ENCODE measurements around the gene PRDM2.

PRDM2 gene

DNA sequence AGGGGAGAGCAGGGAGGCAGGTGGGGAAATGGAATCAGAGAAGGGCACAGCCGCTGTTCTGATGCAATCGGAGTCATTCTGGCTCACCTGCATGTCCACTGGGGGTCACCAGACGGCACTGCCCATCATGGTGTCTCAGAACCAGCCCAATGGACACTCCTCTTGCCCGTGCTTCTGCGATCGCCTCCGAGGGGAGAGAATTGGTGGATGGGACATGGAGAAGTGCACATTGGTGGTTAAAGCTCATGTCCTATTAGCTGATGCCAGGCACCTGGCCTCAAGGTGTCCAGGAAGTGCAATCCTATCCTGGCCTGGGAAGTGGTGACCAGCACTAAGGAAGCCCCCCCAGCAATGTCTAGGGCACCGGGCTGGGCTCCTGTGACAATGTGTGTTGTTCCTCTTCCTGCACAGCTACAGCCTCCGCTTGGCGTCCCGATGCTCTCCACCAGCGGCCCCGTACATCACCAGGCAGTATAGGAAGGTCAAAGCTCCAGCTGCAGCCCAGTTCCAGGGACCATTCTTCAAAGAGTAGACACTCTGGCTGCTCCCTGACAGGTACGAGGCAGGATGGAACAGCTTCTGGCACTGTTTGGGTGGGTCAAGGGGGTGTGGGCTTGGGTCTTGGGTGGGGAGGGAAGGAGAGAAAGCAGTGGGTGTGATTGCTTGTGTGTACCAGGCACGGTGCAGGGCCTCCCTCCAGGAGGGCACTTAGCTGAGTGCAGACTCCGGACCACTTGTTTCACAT, 116.2 kb downstream of the PRDM2 start:
- DNase-seq (ENCODE audit: low spot score) = no peak

DNA sequence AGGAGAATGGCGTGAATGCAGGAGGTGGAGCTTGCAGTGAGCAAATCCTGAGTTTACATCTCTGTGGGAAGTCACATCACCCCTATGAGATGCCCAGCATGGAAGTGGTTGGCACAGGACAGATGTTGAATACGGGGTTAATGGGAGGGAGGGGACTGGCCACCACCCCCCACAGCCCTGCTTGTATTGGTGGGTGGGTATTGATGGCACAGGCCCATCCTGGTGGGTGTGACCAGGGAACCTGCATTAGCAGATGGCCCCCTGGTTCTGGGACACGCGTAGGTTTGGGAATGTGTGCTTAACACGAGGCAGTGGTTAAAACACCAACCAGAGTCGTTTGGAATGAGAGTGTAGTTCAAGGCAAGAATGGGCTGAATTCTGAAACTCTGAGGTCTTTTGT, 117.9 kb downstream of the PRDM2 start:
- no peak for DNase-seq (ENCODE audit: low spot score)

DNA sequence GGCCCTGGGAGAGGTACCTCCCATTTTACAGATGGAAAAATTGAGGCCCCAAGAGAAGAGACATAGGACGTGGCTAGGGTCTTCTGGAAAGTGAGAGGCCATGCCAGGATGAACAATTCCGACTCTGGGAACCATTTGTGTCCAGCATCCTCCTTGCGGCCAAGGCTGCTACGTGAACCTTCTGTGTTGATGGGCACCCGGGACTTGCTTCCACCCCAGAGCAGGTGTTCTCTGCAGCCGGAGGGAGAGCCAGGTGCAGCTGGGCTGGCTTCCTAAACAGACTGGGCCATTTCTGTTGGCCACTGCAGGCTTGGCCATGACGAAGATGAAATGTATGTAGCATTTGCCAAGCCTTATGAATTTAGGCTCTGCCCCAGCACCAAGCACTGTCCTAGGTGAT, 118.9 kb downstream of the PRDM2 start:
- no peak for DNase-seq (ENCODE audit: low spot score)

- no peak for DNase-seq (ENCODE audit: low spot score)
These were observed 119.7 kb downstream of the PRDM2 start for GRCh38 chr1:13819642-13820041.

- DNase-seq (ENCODE audit: low spot score) = no peak
These were observed 120.1 kb downstream of the PRDM2 start for GRCh38 chr1:13820055-13820454.

DNA sequence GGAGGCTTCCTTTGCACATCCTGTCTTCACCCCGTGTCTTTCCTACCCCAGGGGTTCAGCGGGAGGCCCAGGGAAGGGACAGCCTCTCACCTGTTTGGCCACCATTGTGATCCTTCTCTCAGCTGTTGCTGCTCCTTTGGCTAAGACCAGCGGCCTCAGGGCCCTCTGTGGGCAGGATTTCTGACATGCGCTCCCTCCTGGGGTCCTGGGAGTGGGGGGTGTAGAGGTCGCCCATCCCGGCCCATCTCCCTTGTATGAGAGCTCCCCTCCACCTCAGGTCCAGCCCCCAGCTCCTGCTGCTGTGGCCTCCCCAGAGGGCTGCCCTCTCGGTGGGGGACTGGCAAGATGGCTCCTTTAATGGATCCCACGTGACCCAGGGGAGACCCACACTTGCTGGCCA, 120.5 kb downstream of the PRDM2 start:
- no peak for DNase-seq (ENCODE audit: low spot score)

DNA sequence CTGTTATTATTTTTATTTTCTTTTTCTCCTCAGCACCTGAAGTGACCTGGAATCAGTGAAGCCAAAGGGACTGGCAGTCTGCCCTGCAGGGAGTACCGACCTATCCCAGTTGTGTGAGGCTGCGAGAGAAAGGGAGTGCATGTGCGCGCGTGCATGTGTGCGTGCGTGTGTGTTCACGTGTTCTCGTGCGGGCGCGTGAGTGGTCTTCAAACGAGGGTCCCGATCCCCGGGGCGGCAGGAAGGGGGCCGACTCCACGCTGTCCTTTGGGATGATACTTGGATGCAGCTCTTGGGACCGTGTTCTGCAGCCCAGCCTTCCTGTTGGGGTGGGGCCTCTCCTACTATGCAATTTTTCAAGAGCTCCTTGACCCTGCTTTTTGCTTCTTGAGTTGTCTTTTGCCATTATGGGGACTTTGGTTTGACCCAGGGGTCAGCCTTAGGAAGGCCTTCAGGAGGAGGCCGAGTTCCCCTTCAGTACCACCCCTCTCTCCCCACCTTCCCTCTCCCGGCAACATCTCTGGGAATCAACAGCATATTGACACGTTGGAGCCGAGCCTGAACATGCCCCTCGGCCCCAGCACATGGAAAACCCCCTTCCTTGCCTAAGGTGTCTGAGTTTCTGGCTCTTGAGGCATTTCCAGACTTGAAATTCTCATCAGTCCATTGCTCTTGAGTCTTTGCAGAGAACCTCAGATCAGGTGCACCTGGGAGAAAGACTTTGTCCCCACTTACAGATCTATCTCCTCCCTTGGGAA, 123.3 kb downstream of the PRDM2 start:
- DNase-seq (ENCODE audit: low spot score) = no peak

GRCh38 chr1:13823936-13824335, 123.9 kb downstream of the PRDM2 start:
- DNase-seq (ENCODE audit: low spot score) = no peak

GRCh38 chr1:13824626-13825025, 124.6 kb downstream of the PRDM2 start:
- DNase-seq (ENCODE audit: low spot score) = no peak

DNA sequence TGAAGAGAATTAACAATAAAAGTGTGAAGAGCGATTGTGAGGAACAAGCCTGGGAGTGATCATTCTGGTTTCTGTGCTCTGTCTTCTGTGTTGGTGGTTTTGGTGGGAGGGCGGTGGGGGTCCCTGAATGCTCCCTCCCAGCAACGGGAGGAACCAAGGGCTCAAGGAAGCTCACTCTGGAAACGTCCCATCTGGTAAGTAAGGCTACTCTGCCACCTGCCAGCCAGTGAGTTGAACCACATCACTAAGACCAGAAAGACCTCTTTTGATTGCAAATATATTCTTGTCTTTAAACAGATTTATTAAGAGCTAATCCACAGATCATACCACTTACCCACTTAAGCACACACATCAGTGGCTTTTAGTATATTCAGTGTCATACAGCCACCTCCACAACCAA, 125.0 kb downstream of the PRDM2 start:
- DNase-seq (ENCODE audit: low spot score) = no peak

- DNase-seq (ENCODE audit: low spot score) = no peak
These were observed 126.0 kb downstream of the PRDM2 start for GRCh38 chr1:13826009-13826408.

GRCh38 chr1:13826591-13826990, 126.6 kb downstream of the PRDM2 start:
- no peak for DNase-seq (ENCODE audit: low spot score)

DNA sequence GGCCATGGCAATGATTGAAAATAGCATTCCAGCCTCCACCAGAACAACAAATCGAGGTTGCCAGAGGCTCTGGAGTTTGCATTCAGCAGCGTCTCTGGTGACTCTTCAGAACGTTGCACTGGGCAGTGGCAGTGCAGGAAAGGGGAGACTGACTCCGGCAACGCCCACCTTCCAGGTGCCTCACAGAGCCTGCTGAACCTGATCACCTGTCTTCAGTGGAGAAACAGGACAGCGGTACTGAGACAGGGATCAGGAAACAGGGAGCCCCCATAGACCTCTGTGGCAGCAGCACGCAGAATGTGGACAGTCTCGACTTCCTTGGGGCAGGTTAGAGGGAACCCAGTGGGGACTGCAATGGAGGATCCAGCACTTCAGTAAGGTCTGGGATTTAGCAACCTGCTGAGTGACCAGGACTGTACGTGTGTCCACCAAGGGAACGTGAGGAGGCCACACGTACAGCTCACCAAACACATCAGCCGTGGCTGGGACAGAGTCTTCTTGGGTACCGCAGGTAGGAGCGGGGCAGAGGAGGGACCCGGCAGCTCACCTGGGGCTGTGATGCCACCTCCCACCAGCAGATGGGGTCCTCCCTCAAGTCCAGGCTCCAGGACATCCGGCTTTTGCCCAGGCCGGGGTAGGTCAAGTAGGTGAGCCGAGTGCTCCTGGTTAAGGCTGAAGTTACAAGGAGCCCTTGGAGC, 128.6 kb downstream of the PRDM2 start:
- no peak for DNase-seq (ENCODE audit: low spot score)

GRCh38 chr1:13829152-13829769, 129.3 kb downstream of the PRDM2 start:
- no peak for DNase-seq (ENCODE audit: low spot score)

DNA sequence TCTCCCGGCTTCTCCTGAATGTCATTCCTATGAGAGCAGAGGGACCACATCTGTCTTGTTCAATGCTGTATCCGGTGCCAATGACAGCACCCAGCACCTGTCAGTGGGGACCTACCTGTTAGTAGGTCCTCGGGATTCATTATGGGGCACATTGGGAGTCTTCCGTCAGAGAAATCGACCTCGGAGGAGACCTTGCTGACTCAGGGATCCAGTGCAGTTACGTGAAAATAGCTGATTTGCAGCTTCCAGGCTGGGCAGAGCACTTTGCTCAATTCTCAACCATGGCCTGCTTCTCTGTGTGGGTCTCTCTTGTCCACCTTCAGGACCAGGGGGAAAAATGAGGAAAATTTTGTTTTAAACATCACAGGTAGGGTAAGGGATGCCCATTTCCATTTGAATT, 130.2 kb downstream of the PRDM2 start:
- DNase-seq (ENCODE audit: low spot score) = no peak

DNA sequence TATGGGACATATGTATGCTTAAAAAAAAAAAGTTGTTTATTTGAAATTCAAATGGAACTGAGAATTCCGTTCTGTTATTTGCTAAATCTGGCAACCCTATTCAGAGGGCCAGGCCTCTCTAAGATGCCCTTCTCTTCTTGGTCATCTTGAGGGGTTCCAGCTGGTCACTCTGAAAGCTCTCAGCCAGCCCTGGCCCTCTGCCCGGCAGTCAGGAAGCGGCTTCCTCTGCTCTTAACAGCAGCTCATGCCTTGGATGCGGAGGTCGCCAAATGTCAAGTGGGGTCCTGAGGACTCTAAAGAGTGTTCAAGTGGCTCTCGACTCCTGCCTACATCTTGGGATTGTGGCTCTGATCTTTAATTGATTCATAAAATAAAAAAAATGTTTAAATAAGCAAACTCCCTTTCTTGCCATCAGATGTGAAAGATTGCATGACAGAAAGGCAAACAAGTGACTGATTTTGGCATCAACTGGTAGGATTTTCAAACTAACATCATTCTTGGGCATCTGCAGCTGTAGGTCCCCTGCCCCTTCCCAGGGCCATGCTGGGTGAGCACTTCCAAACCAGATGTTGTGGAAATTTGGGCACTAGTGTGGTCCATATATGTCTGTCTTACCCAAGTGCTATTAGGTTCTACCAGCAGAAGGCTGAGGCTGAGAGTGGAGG, 130.8 kb downstream of the PRDM2 start:
- DNase-seq (ENCODE audit: low spot score) = no peak

DNA sequence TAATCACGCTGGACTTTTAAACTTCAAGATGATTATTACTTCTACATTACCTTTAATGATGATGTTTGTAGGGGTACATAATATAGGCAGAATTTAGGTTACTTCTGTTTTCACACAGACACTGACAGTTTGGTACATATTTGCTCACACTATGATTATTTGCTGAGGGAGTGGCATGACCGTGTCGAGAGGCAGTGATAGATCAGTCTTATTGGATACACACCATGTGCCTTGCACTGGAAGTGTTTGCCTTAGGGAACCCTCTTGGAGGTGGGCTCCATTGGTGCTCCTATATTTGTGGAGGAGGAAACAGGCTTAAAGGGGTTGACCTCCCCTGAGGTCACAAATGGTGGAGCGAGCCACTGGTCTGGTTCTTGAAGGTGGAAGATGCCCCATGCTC, 132.1 kb downstream of the PRDM2 start:
- DNase-seq (ENCODE audit: low spot score) = no peak

- no peak for DNase-seq (ENCODE audit: low spot score)
These were observed 132.5 kb downstream of the PRDM2 start for GRCh38 chr1:13832536-13832935.

DNA sequence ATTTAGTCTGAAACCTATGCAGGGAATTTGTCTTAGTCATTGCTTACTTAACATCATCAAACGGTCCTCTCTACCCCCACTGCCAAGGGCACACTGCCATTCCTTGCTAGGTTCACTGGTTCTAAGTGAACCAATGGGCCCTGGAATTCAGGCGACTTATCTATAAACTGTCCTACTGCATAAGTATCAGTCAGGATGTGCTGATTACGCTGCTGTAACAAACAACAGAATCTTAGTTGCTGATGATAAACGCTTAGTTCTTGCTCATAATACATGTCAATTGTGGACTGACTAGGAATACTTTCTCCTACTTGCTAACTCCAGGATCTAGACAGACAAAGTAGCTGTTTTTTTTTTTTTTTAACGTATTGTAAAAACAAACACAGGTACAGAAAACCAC, 136.1 kb downstream of the PRDM2 start:
- no peak for DNase-seq (ENCODE audit: low spot score)

DNA sequence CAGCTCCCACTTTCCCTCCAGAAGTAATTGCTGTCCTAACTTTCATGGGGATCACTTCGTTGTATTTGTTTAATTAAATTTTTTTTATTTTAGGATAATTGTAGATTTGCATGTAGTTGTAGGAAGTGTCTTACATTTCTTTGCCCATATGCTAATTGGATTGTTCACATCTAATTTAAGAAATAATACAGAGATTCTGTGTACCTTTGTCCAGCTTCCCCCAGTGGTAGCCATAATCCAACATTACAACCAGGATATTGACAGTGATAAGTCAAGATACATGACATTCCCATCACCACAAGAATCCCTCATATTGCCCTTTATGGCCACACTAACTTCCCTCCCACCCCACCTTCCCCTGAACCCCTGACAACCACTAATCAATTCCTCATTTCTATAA, 136.6 kb downstream of the PRDM2 start:
- no peak for DNase-seq (ENCODE audit: low spot score)

- no peak for DNase-seq (ENCODE audit: low spot score)
These were observed 138.2 kb downstream of the PRDM2 start for GRCh38 chr1:13838236-13838635.

GRCh38 chr1:13842497-13842896, 142.5 kb downstream of the PRDM2 start:
- DNase-seq (ENCODE audit: low spot score) = no peak
